GOT3 (cell line): Measurements from ENCODE around the gene GABRB2.
"Not testable (repeated sequence)": the region's sequence is repeated elsewhere in the genome, so short reads cannot be mapped to it uniquely, and the experiment has no call there.

Experiments
- DNase-seq: peaks from one replicate; lab custom pipeline; 2025; ENCODE audit warnings: mixed read lengths; lab: John Stamatoyannopoulos, UW

Gene GABRB2

DNA sequence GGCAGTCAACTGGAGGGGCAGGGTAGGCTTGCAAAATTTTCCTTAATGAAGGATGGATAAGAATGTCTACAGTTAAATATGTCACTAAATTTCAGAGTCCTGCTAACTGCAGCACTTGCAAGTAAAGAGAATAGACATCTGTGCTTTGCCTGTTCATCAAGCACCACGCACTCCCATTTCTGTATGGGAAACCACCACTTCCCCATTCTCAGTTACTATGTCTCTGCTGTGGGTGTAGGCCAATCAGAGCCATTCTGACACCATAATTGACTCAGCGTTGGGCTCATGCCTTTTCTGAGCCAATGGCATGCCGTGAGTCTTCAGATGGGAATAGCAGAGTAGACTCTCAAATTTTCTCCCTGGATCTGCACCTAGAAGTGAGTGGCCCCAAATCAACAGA, 247.5 kb downstream of the GABRB2 start:
- no peak for DNase-seq

DNA sequence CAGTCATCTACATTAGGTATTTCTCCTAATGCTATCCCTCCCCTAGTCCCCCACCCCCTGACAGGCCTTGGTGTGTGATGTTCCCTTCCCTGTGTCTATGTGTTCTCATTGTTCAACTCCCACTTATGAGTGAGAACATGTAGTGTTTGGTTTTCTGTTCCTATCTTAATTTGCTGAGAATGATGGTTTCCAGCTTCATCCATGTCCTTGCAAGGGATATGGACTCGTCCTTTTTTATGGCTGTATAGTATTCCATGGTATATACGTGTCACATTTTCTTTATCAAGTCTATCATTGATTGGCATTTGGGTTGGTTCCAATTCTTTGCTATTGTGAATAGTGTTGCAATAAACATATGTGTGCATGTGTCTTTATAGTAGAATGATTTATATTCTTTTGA, 249.1 kb downstream of the GABRB2 start:
- DNase-seq: not testable (repeated sequence)

DNA sequence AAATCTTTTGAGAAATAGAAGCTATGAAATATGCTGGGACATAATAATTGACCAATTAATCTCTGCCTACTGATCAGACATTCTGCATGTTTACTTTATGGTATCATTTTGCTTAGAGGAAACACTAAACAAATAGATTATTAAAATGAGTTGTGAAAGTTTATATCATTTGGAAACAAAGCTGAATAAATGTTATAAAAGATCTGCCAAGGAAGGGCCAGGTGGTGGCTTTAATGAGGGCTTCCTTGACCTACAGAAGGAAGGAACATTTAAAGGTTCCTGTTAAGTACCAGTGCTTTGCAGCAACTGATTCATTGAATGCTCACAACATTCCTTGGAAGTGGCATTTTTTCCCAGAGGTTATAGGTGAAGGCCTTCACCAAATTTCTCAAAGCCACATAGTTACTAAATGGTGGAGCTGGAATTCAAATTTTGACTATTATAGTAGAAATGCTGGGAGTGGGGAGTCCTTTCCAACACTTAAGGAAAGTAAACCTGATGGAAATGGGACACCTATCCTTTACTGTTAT, 250.7 kb downstream of the GABRB2 start:
- DNase-seq: no peak

DNA sequence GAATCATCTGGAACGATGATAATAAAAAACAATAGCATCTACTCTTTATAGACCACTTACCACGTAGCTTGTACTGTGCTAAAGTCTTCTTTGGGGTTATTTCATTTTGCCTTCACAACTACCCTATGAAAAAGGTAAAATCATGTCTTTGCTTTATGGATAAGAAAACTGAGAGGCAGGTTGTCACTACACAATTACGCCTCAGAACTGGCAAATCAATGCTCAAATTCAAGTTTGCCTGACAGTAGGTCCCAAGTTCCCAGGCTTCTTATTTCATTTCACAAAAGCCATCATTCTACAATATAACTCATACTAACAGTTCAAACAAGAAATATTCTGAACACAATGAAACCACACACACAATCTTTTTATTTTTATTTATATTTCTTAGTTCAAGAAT, 258.5 kb downstream of the GABRB2 start:
- DNase-seq: no peak

DNA sequence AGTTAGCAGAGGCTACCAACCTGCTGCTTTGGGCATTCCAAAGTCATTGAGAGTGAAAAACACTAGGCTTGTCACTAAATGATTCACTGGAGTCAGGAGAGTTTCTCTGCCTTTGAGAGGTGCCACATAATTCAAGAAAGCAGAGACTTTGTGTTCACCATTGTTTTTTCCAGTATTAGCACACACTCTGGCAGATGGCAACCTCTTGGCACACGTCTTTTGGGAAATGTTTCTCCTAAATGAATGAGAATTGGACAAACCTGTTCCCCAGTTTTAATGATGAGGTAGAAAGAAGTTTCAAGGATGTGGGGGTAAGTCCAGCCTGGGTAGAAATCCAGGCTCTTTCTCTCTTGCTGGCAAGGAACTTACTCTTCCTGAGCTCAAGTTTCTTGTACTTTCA, 259.1 kb downstream of the GABRB2 start:
- DNase-seq: no peak

DNA sequence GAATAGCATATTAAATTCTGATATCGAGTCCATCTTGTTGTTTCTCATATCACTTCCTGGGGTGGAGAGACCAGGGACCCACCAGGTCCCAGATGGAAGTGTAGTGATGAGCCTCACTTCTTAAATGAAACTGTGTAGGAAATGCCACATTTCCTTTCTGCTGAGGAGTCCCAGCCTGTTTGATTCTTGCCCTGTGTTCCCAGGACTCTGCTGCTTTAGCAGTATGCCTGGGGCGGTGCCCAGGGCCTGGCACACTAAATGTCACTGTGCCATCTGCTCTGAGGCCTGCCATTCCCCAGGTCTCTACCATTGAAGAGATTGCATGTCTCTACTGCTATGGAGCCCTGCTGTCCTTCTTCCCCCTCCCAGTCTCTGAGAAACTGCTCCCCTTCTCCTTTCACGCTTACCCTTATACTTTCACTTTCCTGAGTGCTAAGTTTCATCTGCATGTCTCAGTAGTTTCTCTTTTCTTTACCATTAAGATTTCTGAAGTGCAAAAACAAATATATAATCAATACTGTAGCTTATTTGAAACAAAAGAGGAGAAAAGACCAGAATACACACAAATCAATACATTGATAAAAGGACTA, 260.4 kb downstream of the GABRB2 start:
- no peak for DNase-seq

DNA sequence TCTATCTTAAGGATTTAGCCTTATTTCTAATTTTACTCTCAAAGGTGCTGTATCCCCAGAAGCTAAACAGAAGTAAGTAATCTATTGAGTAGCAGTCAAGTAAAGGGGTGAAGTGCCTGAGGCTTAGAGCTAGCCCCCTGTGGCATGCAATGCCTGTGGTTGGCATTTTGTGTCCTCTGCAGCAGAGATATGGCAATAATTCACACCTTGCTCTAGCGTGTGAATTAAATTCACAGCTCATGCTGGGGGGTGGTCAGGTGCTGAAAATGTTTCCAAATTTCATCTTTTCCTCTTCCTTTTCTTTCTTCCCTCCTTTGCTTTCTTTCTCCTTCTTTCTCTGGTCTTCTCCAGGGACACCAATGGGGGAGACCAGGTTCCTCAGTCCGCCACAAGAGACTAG, 262.1 kb downstream of the GABRB2 start:
- no peak for DNase-seq

DNA sequence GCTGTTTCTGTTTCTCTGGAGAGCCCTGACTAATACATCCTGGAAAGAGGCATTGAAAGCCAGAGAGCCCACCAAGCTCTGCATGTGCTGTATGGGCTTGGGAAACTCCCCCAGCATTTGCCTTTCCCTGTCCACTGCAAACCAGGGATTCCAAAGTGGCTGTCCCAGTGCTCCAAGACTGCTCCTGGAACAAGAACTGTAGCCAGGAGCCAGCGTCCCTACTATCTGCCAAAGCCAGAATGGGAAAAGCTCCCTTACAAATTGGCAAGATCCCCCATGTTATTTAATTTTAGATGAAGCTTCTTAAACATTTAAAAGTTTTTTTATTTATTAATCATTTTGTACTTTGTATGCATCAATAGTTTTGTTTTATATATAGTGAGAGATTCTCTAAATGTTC, 263.2 kb downstream of the GABRB2 start:
- DNase-seq: no peak

DNA sequence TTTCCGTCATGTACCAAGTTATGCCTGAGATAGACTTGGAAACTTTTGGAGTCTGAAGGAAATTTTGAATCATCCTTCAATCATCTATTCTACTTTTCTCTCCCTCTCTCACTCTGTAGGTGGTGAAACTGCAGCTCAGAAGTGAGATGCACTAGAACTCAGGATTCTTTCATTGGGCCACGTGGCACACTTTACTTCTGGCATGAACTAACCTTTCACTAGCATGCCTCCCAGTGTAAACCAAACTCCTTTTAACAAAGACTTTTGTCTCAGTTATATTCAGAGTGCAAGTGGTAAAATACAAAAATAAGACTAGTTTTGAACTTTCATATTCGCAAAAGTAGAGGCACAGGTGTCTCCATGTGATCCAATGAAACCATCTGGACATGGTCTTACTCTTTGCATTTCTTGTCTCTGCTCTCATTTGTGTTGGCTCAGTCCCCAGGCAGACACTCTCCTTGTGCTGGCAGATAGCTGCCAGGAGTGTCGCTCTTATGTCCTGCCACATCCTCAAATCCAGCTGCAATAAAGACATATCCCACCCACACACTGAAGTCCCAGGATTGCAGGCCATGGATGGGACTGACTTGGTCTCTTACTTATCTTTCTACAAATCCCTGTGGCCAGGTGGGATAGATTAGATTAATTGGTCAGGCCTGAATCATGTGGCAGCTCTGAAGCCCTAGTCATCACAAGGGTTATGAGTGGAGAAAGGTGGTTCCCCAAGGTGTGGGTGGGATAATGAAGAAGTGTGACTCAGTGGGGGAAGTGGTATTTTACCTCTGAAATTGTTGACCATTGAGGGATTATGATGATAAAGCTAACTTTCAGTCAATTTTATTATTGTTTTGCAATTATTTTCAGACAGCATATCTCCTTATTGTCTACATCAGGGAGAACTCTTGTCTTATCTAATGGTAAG, 267.5 kb downstream of the GABRB2 start:
- DNase-seq: no peak

DNA sequence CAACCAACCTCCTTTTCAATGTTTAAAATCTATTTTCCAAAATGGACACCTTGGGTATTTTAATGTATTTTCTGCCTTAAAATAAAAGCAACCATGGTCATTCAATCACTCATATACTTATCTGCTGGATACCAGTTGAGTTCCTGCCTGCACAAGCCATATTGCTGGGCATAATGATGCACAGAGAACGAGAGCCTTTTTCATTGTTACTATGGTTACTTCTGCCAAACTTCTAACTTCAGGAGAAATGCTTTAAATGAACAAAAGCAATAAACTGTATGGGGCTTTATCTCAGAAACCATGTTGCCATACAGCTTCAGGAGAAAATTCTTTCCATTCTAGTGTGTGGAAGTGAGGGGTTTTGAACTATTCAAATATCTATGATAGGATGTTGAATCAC, 269.5 kb downstream of the GABRB2 start:
- no peak for DNase-seq

DNA sequence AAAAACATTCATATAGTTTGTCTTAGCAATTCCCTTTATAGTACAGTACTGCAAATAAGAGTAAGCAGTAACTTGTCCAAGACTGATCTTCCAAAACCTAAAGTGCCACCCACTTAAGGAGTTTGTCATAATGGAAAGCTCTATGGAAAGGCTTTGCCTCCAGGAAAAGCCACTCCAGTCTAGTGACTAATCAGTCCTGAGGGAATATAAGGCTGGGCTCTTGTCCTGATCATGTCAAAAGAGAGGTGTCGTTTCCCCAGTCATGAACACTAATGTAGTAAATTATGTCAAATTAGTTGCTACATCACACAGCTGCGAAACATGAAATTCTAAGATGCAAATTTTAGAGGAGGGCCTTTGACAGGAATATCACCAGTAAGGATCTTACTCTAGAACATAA, 271.6 kb downstream of the GABRB2 start:
- no peak for DNase-seq

DNA sequence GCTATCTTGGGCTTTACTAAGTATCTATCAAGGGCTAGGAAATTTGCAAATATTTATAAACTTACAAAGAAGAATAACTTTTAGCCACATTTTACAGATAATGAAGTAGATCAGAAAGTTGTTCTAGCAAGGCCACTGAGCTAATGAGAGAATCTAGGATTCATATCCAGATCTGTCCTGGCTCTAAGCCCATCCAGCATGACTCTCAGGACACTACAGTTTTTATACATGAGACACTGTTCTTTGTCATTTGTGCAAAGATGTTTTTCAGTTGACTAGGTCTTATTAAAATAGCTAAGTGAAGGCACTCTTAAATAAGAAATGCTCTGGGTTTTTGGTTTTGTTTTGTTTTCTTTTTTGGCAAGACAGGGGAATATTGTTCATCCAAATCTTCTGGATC, 273.1 kb downstream of the GABRB2 start:
- DNase-seq: no peak

DNA sequence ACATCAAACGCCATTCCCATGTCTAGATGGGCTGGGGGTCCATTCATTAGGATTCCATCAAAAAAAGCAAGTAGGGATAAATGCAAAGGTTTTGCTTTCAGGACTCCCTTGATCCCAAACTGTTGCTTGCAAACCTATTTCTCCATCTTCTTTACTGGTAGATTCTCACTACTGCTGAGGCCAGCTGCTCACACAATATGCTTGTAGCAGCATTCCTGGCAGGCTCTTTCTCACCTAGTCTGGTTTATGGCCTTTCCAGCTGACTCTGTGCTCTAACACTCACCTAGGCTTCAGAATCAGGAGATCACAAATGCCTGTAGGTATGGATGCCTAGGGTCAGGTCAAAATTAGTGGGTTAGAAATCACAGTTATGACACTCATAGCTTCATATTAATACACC, 274.7 kb downstream of the GABRB2 start:
- DNase-seq: no peak

DNA sequence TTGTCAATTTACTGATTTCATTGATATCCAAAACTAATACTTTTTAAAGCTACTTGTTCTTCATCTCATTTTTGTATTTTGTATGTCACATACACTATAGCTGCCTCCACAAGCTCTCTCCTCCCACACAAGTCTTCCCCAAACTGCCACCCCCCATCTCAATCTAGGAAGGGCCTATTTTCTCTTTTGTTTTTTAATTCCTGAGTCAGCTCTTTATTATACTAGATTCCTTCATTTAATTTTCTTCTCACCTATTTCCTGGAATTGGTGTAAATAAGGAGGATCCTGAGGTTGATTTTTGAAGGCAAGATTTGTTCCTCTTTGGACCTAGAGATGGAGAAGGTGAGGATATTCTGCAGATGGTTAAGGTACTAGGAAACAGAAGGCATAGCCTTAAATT, 277.4 kb downstream of the GABRB2 start:
- no peak for DNase-seq

DNA sequence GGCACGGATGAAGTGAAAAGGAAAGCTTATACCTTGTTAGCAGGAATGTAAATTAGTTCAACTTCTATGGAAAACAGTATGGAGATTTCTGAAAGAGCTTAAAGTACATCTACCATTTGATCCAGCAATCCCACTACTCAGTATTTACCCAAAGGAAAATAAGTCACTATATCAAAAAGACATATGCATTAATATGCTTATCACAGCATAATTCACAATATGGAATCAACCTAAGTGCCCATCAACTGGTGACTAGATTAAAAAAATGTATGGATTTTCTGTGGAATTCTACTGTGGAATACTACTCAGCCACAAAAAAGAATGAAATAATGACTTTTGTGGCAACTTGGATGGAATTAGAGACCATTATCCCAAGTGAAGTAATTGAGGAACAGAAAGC, 279.6 kb downstream of the GABRB2 start:
- no peak for DNase-seq

DNA sequence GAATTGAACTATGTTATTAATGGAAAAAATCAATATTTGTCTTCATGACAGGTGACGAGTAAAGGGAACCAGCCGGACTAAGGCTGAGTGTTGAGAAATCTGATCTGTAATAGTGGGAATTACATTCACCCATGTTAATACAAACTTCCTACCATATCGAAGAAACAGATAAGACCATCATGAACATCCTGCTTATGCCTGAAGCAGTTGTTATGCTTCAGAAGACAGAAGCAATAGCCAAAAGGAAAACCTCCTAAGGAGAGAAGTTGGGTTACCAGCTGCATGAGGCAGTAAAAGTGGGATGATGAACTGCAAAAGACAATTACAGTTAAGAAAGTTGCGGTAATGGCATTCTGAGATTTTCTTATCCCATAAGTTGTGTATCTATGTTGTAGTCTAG, 281.5 kb downstream of the GABRB2 start:
- no peak for DNase-seq

DNA sequence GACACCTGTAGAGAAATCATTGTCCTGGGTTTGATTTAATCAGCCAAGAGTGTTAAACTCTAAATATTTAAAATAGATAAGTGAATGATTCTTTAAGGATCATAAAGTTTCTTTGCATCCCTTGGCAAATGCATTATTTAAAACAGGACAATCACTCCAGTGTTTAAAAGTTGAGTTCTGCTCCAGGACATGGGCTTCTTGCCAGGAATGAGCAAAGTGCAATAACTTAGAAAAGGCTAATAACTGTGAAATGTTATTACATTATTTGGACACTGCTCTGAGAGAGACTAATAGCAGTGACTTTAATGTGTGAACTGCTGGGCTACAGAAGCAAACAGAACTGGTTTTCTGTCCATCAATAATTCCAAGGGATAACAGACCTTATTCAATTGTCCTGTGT, 283.3 kb downstream of the GABRB2 start:
- no peak for DNase-seq

DNA sequence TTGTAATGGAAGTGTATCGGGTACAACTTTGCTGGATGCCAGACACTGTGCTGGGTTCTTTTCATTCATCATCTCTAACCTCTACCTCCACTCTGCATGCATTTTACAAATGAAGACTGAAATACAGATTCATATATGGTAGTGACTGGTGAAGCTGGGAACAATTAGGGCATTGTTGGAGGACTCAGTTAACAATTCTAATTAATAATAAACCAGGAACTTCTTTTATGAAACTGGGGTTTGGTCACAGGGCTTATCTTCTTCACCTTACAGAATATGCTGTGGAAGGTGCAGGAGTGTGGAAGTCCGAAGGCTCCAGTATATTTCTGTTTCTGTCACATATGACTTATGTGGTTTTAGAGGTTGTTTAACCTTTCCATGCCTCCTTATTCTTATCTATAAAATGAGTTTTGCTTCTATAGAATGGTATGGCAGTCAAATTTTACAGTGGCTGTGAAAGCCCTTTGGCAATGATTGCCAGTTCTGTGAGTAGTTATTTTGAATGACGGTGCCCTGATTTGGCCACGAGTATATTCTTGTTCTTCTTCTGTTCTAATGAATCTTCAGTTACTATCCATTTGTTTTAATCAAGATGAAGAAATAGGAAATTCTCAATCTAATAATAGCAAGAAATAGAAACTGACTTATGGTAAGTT, 284.7 kb downstream of the GABRB2 start:
- DNase-seq: no peak

DNA sequence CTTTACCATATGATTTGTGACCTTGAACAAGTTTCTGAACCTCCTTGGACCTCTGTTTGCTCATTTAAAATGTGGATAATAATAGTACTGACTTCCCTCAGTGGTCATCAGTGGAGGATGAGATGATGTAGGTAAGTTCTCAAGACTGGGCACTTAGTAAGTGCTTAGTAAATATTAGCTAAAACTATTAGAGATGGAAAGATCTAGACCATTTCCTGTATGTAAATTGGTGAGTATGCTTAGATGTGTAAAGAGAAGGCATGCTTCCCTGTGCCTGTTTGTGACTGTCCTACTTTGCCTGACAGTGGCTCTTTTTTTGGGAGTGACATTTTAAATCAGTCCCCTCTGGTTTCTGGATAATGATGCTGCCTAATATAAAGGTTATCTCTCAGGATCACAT, 288.1 kb downstream of the GABRB2 start:
- no peak for DNase-seq

DNA sequence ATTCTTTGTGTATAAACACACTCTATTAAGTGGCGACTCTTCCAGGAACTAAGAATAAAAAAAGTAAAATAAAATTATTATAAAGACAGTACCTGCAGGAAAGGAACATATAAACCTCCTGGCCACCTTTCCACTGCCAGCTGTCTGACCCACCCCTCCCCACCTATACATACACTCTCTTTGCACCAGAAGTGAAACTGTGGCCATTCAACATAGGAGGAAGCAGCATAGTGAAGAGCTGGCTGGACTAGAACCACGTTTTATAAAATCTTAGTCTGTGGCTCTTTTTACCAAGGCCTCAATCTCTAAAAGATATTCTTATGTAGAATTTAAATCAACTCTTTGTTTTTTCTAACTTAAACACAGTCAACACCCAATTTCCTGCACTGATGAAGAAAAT, 289.6 kb downstream of the GABRB2 start:
- DNase-seq: no peak

DNA sequence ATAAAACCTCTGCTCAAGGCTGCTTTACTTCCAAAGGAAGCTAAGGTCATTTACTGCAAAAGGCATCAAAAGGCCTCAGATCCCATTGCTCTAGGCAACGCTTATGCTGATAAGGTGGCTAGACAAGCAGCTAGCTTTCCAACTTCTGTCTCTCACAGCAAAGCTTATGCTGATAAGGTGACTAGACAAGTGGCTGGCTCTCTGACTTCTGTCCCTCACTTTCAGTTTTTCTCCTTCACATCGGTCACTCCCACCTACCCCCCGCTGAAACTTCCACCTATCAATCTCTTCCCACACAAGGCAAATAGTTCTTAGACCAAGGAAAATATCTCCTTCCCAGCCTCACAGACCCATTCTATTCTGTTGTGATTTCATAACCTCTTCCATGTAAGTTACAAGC, 293.6 kb downstream of the GABRB2 start:
- not testable (repeated sequence) for DNase-seq

DNA sequence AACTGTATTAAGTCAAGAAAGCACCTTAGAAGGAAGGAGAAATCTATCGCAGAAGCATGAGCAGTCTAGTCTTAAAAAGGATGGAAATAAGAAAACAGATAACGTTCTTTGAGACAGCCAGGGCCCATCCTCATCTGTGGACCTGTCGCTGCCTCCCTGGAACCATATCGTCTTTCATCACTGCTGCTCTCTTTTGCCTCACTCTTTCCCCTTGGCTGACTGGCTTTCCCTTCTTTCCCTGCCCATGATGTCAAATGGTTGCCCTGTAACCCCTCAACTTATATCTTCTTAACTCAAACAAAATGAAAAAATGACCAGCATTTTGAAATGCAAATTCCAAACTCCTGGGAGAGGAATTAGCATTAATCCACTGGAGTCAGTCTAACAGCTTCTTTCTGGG, 299.8 kb downstream of the GABRB2 start:
- DNase-seq: no peak

DNA sequence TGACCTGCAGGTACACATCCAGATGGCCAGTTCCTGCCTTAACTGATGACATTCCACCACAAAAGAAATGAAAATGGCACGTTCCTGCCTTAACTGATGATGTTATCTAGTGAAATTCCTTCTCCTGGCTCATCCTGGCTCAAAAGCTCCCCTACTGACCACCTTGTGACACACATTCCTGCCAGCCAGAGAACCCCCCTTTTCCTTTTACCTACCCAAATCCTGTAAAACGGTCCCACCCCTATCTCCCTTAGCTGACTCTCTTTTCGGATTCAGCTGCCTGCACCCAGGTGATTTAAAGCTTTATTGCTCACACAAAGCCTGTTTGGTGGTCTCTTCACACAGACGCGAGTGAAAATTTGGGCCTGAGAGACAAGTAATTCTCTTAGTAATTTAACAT, 300.7 kb downstream of the GABRB2 start:
- not testable (repeated sequence) for DNase-seq
